T-helper 2 cell (primary cell): ENCODE measurements around the gene BACE2.
"Not testable (repeated sequence)": the region's sequence is repeated elsewhere in the genome, so short reads cannot be mapped to it uniquely, and the experiment has no call there.

Experiments
- DNase-seq, 5 experiments: peaks; one replicate each; pipeline versions ENCODE4 v3.0.0 to v3.0.0-alpha.2; 2012 to 2022

BACE2 gene

GRCh38 chr21:41186755-41187536 is 19.0 kb downstream of the BACE2 start:
- no peak for DNase-seq

DNA sequence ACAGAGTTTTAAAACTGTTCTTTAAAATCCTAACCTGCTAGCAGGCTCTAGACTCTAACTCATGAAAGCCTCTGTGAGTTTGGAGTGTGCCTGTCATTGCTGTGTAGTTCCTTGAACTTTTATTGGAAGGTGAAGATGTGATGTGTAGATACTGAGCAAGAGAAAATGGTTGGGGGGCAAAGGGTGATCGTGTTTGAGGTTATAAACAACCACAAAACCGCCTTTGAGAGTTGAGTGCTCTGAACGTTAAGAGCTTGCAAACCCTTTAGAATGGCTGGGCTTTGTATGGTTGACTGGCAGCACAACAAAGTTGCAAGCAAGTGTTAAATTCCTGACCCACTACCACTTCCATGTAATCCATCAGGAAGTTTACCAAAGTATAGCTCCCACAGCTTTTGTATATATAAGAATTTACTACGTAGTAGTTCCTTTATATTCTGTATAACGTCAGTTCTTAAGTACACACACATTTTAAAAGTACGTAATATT is 19.6 kb downstream of the BACE2 start:
- DNase-seq, result no peak

GRCh38 chr21:41188486-41189149 is 20.7 kb downstream of the BACE2 start:
- DNase-seq, result no peak

GRCh38 chr21:41189150-41189745 is 21.3 kb downstream of the BACE2 start:
- no peak for DNase-seq

GRCh38 chr21:41192552-41192951 is 24.6 kb downstream of the BACE2 start:
- not testable (repeated sequence) for DNase-seq

DNA sequence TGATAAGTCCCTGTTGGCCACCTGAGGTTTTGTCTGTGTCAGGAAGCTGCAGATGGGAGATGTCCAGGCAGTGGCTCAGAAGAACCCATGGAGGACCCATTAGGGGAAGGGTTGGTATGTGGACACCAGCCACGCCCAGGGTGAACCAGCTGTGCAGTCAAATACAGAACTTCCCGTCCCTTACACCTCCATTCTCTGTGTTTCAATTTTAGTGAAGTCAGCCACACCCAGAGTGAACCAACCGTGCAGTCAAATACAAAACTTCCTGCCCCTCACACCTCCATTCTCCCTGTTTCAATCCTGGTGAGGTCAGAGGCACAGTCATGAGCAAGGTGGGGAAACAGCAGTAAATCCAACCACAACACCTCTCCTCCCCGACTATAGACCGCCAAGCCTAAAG is 27.4 kb downstream of the BACE2 start:
- DNase-seq, result no peak

DNA sequence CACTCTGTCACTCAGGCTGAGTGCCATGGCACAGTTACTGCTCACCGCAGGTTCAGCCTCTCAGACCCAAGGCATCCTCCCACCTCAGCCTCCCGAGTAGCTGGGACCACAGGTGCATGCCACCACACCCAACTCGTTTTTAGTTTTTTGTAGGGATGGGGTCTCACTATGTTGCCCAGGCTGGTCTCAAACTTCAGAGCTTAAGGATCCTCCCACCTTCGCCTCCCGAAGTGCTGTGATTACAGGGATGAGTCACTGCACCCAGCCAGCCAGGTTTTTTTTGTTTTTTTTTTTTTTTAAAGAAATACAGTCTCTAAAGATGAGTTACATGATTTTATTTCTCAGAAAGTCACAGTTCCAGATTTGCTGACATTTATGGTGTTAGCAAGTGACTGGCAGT is 29.0 kb downstream of the BACE2 start:
- DNase-seq, result no peak

DNA sequence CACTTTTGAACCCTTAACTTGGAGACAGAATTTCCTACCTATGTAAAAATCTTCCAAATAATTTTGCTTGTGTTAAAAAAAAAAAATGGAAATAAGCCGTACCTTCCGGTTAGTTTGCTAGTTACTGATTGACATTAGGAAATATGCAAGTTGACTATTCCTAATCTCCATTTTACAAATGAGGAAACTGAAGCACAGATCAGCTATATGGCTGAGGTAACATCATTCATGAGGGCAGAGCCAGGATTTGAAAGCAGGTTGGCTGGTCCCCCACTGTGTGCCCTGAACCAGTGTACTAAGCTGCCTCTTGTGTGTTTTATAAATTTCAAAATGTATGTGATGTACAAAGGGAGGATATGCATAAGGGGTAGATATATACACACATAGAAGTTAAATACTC is 29.6 kb downstream of the BACE2 start:
- no peak for DNase-seq

- DNase-seq, result not testable (repeated sequence)
Observed at GRCh38 chr21:41198647-41199046, 30.7 kb downstream of the BACE2 start.

DNA sequence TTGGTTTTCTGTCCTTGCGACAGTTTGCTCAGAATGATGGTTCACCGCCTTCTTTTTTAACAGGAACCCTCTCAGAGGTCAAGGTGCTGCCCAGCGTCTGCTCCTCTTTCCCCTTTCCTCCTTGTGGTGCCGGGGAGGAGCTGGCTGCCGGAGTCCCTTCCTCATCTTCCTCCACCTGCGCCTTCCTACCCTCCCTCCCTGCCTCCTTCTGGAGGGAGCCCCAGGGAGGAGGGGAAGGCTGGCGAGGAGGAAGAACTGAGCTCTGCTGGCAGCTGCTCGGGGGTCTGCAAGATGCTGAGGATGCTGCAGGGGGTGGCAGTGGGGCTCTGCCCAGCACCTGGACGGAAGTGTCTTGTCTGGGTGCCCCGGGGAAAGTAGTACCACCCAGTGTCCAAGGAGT is 31.2 kb downstream of the BACE2 start:
- no peak for DNase-seq

DNA sequence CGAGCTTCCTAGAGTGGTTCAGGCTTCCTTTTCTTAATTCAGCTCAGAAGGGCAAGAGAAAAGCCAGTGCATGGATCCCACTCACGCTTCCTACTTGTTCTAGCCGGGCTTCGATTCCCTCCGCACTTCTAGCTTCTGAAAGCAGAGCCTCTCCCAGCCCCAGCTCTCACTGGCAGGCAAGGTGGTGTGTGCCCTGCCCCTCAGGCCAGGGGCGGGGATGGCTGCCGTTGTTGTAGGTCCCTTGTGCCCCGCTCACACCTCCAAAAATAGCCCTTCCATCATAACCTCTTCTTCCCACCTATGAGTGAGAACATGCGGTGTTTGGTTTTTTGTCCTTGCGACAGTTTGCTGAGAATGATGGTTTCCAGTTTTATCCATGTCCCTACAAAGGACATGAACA is 31.6 kb downstream of the BACE2 start:
- no peak for DNase-seq

- no peak for DNase-seq
Observed at GRCh38 chr21:41201385-41201784, 33.4 kb downstream of the BACE2 start.

DNA sequence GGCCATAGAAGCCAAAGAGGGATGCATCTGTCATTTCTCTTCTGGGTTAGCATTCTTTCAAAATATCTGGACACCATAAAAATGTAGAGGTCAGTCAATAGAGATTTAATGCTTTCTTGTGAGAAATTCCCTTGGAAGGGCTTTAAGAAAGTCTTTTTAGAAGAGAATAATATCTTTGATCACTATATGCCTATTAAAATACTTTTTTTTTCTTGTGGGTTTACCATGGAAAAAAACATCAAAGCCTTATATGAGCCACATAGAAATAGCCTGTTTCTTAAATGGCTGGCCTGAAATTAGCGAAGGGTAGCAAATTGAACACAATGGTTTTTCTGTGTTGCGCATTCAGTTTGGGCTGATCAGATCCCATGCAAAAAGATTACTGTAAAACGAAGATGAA is 36.8 kb downstream of the BACE2 start:
- no peak for DNase-seq

GRCh38 chr21:41207401-41208375 is 39.7 kb downstream of the BACE2 start:
- DNase-seq, result peak in 1 of 5 experiments; percentile 9

DNA sequence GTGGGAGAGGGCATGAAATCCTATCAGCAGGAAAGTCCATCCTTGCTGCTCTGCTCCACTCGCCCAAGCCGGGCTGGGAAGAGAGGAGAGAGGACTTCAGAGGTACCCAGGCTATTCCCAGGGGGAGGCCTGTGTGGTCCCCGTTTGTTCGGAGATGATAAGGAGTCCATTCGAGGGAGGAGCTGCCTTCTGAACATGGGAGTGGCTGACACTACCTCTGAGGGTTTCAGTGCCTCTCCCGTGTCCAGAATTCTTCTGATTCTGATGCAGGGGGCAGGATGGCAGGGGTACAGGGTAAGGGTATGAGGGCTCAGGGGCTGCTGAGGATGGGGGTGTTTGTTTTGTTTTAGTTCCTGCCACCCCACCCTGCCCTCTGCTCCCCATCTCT is 40.4 kb downstream of the BACE2 start:
- DNase-seq, result no peak

DNA sequence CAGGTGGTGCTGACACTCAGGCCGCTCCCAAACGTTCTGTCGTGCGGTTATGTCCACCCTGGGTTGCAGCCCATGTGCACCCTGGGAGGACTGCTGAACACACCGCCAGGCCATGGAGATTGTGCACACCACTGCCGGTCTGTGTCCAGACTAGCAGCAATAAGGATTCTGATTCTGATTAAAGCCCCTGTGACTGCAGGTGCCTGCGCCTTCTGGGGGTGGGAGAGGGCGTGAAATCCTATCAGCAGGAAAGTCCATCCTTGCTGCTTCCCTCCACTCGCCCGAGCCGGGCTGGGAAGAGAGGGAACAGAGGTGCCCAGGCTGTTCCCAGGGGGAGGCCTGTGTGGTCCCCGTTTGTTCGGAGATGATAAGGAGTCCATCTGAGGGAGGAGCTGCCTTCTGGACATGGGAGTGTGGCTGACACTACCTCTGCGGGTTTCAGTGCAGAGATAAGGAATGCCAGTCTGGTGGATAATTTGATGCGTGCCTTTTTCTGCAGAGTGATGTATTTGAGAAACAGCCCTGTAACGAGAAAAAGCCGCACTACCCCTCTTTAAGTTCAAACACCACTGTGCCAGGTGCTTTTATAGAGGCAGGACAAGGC is 41.2 kb downstream of the BACE2 start:
- no peak for DNase-seq

- no peak for DNase-seq
Observed at GRCh38 chr21:41210426-41211059, 42.6 kb downstream of the BACE2 start.

GRCh38 chr21:41211060-41211805 is 43.3 kb downstream of the BACE2 start:
- DNase-seq, result no peak

GRCh38 chr21:41213021-41213420 is 45.1 kb downstream of the BACE2 start:
- DNase-seq, result no peak

DNA sequence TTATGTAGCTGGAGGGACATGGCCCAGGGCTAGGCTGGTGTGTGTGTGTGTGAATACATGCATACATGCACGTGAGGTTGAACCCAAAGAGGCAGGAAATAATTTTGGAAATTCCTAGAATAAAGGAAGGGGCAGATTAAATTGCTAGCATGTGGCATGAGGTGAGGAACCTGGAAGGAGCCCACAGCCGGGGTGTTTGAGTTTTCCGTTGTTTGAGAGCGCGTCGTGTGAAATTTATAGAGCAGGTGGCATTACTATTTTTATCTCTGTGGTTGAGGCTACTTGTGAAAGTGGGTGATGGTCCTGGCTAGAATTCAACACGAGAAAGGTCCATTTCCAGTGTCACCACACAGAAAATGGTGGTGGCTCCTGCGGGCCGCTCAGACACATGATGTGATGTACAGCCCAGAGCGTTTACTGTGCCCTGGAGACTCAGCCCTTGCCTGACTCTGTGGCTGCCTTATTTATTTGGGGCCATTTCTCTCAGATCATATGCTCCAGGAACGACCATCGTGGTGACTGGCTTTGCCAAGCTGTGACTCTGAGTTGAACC is 48.0 kb downstream of the BACE2 start:
- DNase-seq, result no peak

DNA sequence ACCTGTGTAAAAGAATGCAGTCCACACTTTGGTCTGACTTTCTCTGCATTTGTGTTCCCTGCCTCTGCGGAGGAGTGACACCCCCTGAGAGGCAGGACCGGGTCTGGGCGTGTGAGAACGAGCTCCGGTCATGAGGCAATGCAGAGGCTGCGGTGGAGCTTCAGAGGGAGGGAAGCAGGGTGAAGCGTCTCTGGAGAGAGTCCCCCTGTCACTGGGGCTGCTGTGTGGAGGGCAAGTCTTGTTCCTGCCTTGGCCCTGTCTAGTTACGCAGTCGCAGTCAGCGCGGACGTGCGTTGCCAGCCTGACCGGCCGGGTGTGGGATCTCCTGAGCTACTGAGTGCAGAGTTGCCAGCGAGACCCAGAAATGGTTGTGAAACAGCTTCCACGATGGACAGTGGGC is 48.5 kb downstream of the BACE2 start:
- DNase-seq, result no peak
